DOHH2 (cell line): ENCODE results near the gene CBFA2T3.

Experiments
- CTCF ChIP-seq: fragments of 200-600 bp; sonication (generic); IDR thresholded peaks from one replicate; pipeline ENCODE4 v1.5.1; 2014; ENCODE audit warnings: antibody characterized with exemption, mild to moderate bottlenecking, low read depth, low read length; ENCODE audit not compliant: poor library complexity, severe bottlenecking
- EZH2phosphoT487 ChIP-seq: fragments of 200-600 bp; sonication (generic); IDR thresholded peaks from 2 replicates; pipeline ENCODE4 v1.6.1; 2017; ENCODE audit warnings: borderline replicate concordance, mild to moderate bottlenecking, antibody characterized with exemption, low read length, moderate library complexity, mixed read lengths

- TF ChIP-seq CTCF: no peak
- no peak for TF ChIP-seq EZH2phosphoT487
Observed at GRCh38 chr16:88965411-88965810, 11.6 kb downstream of the CBFA2T3 start.
